Mesenteric fat pad (tissue), 1 donor: ENCODE results near the gene GALNT15. TPM values are rescaled to one million over a fixed set of nuclear protein-coding genes. Genes with fewer than 3 reads are reported as not detected.

Source experiments
- DNase-seq: peaks from one replicate; pipeline ENCODE4 v3.0.0-alpha.2; 2020; ENCODE audit warnings: low spot score
- total RNA-seq: library from RNA; stranded (reverse); fragmentation: NEBNext Ultra II Directional; extraction: Animal tissue kit (Norgen Biotek cat#: 25700); gene quantifications from one replicate; pipeline ENCODE4 v1.2.1, GENCODE V29; 2021
- donor health status: DM: yes; HTN: yes; CAD: no.

GALNT15 gene
- total RNA-seq, 1 donor from 2014 or later: 275 TPM

GRCh38 chr3:16186086-16186485 is 11.6 kb downstream of the GALNT15 start:
- DNase-seq: no peak

GRCh38 chr3:16186565-16186964 is 12.1 kb downstream of the GALNT15 start:
- no peak for DNase-seq

GRCh38 chr3:16187213-16187790 is 12.8 kb downstream of the GALNT15 start:
- DNase-seq: no peak

- no peak for DNase-seq
These were observed 13.6 kb downstream of the GALNT15 start for GRCh38 chr3:16188071-16188470.

- no peak for DNase-seq
These were observed 14.7 kb downstream of the GALNT15 start for GRCh38 chr3:16189201-16189600.

- DNase-seq: no peak
These were observed 16.2 kb downstream of the GALNT15 start for GRCh38 chr3:16190704-16191103.

- no peak for DNase-seq
These were observed 17.1 kb downstream of the GALNT15 start for GRCh38 chr3:16191591-16191990.

- DNase-seq: no peak
These were observed 17.8 kb downstream of the GALNT15 start for GRCh38 chr3:16192176-16192811.

GRCh38 chr3:16198427-16198826 is 23.9 kb downstream of the GALNT15 start:
- DNase-seq: no peak

GRCh38 chr3:16199769-16200168 is 25.3 kb downstream of the GALNT15 start:
- no peak for DNase-seq

- DNase-seq: no peak
These were observed 25.9 kb downstream of the GALNT15 start for GRCh38 chr3:16200411-16200810.

- DNase-seq: no peak
These were observed 28.6 kb downstream of the GALNT15 start for GRCh38 chr3:16203031-16203430.

- no peak for DNase-seq
These were observed 29.5 kb downstream of the GALNT15 start for GRCh38 chr3:16203671-16204629.

GRCh38 chr3:16204751-16205150 is 30.3 kb downstream of the GALNT15 start:
- no peak for DNase-seq

GRCh38 chr3:16205156-16205870 is 30.8 kb downstream of the GALNT15 start:
- no peak for DNase-seq

GRCh38 chr3:16207031-16207430 is 32.6 kb downstream of the GALNT15 start:
- no peak for DNase-seq

- no peak for DNase-seq
These were observed 36.9 kb downstream of the GALNT15 start for GRCh38 chr3:16211176-16211904.

- no peak for DNase-seq
These were observed 39.9 kb downstream of the GALNT15 start for GRCh38 chr3:16214366-16214765.

- no peak for DNase-seq
These were observed 42.0 kb downstream of the GALNT15 start for GRCh38 chr3:16216373-16216935.

- DNase-seq: no peak
These were observed 45.3 kb downstream of the GALNT15 start for GRCh38 chr3:16219777-16220176.
